ENCODE measurements around the gene KIF19.

DNA sequence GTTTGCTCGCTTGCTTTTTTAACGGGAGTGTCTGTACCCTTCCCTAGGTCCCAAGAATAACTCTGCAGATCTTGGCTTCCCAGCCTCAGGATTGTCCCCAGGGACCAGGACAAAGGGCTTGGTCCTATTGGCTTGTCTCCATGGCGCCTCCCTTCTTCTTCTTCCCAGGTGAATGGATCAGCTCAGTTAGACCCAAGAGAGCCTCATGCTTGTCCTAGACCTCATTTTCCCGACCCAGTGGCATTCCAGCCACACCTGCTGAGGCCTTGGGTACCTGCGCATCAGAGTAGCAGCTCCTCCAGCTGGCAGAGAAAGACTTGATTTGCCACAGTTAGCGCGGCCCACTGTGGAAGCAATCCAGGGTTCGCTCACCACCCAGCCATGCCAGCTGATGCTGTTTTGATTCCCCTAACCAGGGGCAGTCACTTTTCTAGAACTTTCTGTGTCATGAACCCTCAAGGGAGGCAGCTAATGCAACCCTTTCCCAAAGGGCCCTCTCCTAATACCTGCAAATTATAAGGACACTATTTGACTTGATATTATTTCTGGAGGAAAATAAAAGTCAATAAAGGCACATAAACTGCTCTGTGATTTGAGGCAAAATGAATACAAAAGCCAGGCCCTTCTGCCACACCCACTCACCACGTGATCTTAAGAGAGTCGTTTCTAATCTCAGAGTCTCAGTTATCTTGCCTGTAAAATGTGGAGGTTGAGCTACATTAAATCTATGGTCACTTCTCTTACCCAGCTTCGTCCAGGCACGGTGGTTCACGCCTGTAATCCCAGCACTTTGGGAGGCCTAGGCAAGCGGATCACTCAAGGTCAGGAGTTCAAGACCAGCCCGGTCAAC, 55.2 kb downstream of the KIF19 start:
- TF ChIP-seq, protein P1, sequence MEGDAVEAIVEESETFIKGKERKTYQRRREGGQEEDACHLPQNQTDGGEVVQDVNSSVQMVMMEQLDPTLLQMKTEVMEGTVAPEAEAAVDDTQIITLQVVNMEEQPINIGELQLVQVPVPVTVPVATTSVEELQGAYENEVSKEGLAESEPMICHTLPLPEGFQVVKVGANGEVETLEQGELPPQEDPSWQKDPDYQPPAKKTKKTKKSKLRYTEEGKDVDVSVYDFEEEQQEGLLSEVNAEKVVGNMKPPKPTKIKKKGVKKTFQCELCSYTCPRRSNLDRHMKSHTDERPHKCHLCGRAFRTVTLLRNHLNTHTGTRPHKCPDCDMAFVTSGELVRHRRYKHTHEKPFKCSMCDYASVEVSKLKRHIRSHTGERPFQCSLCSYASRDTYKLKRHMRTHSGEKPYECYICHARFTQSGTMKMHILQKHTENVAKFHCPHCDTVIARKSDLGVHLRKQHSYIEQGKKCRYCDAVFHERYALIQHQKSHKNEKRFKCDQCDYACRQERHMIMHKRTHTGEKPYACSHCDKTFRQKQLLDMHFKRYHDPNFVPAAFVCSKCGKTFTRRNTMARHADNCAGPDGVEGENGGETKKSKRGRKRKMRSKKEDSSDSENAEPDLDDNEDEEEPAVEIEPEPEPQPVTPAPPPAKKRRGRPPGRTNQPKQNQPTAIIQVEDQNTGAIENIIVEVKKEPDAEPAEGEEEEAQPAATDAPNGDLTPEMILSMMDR (IDR thresholded peaks at IDR 0.05; ENCODE audit: low read depth, low read length, missing input control) = no peak
- TF ChIP-seq RAD21 (IDR thresholded peaks at IDR 0.05) (no peak), YY1 (IDR thresholded peaks at IDR 0.05) (no peak)

All from liver (tissue), 3 donors.